Measurements from ENCODE around the gene PPP1R1A.

DNA sequence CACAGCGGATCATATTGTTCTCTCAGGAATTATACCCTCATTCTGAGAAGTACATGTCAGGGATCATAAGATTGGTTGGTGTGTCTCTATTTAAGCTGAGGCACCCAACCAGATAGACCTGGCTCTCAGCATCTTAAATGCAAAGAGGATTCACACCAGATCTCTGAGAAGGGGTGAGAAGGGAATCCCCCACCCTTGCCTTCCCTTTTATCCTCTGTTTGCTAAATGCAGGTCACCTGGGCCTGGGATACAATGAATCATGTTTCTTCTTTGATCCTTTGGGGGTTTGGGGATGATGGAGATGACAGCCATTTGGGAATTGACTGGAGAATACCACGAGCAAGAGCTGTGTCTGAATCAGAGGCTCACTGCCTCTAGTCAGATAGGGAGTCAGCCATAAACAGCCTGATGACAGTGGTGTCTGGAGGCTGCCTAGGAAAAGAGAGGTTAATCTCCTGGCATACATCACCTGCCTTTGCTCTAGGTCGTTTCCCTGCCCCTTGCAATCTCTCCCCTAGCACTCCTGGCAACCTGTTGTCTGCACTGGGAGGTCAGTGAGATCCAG lies 50.2 kb downstream of the PPP1R1A start:
- TF ChIP-seq, protein P1, sequence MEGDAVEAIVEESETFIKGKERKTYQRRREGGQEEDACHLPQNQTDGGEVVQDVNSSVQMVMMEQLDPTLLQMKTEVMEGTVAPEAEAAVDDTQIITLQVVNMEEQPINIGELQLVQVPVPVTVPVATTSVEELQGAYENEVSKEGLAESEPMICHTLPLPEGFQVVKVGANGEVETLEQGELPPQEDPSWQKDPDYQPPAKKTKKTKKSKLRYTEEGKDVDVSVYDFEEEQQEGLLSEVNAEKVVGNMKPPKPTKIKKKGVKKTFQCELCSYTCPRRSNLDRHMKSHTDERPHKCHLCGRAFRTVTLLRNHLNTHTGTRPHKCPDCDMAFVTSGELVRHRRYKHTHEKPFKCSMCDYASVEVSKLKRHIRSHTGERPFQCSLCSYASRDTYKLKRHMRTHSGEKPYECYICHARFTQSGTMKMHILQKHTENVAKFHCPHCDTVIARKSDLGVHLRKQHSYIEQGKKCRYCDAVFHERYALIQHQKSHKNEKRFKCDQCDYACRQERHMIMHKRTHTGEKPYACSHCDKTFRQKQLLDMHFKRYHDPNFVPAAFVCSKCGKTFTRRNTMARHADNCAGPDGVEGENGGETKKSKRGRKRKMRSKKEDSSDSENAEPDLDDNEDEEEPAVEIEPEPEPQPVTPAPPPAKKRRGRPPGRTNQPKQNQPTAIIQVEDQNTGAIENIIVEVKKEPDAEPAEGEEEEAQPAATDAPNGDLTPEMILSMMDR (IDR thresholded peaks at IDR 0.05), result no peak
- TF ChIP-seq EP300 (IDR thresholded peaks at IDR 0.05) (no peak), POLR2A (IDR thresholded peaks at IDR 0.05; ENCODE audit: low read depth) (no peak)

Measured in esophagus muscularis mucosa (tissue), 4 donors.